Measurements from ENCODE around the gene CACNA1E. TPM values are rescaled to one million over a fixed set of nuclear protein-coding genes. Genes with fewer than 3 reads are reported as not detected.
"Not testable (repeated sequence)": the region's sequence is repeated elsewhere in the genome, so short reads cannot be mapped to it uniquely, and the experiment has no call there.

CACNA1E gene
- total RNA-seq, 1 donor from 2014 or later = 0.52 TPM

DNA sequence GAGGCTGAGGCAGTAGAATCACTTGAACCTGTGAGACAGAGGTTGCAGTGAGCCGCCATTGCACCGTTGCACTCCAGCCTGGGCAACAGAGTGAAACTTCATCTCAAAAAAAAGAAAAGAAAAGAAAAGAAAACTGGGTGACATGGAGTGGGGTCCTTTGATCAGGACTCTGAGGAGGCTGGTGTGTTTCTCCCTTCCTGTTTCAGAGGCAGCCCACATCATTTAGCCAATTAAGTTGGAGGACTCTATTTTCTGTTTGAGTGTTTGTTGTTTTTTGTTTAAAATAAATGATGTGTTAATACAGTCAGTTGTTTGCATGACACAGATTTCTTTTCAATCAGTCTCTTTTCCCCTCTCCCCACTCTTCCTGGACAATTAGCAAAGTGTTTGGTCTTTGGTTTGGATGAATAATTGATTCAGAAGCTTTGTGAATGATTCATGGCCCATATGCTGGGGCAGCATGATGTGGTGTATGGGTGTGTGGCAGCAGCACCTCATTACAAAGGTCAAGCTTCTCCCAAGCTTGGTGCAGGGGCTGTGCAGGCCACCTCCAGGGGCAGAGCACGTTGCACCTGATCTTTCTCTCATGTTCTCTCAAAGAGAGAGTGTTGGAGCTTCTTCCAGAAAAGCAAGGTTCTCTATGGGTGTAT is 48.8 kb downstream of the CACNA1E start:
- H3K27me3 ChIP-seq (ENCODE audit: control insufficient read depth in 3 of 3, insufficient read depth in 3 of 3, low read length in 3 of 3) = peaks cover 0 to 2% (median 0%) of the 10 kb centered on the region in 3 donors
- H3K9ac ChIP-seq (ENCODE audit: low read depth in 1 of 3, low read length in 3 of 3) = no peak overlapping the region
- no peaks in the 10 kb centered on the region for H3K4me1 ChIP-seq (ENCODE audit: control insufficient read depth in 3 of 3, insufficient read depth in 3 of 3, low read length in 3 of 3)
- H3K27ac ChIP-seq (ENCODE audit: low read depth, low read length) = no peak overlapping the region
- H3K36me3 ChIP-seq (ENCODE audit: control insufficient read depth in 3 of 3, insufficient read depth in 3 of 3, low read length in 3 of 3) = no peaks in the 10 kb centered on the region
- no peak overlapping the region for H3K4me3 ChIP-seq (ENCODE audit: low read length in 3 of 3)
- H3K9me3 ChIP-seq (ENCODE audit: control insufficient read depth in 3 of 3, low read length in 3 of 3) = no peaks in the 10 kb centered on the region

DNA sequence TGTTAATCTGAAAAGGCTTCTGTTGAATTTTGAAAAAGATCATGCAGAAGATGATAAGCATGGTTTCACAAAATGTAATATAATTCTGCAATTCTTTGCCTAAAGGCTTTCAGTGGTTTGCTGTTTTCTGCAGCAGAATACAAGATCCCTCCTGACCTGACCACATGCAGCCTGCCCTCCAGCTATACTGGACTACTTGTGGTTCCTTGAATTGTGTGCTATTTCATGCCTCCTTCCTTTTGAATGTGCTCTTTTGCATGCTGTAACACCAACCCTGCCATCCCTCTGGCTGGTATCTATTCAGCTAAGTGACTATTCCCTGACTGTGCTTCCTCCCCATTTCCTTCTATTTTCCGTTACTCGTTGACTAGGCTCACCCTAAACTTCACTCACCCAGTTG is 55.5 kb downstream of the CACNA1E start:
- no peak overlapping the region for H3K4me3 ChIP-seq (ENCODE audit: low read length in 3 of 3)
- H3K27ac ChIP-seq (ENCODE audit: low read depth, low read length) = no peak overlapping the region
- no peaks in the 10 kb centered on the region for H3K4me1 ChIP-seq (ENCODE audit: control insufficient read depth in 3 of 3, insufficient read depth in 3 of 3, low read length in 3 of 3)
- H3K9me3 ChIP-seq (ENCODE audit: control insufficient read depth in 3 of 3, low read length in 3 of 3) = no peaks in the 10 kb centered on the region
- peaks cover 0 to 19% (median 2%) of the 10 kb centered on the region in 3 donors for H3K27me3 ChIP-seq (ENCODE audit: control insufficient read depth in 3 of 3, insufficient read depth in 3 of 3, low read length in 3 of 3)
- no peaks in the 10 kb centered on the region for H3K36me3 ChIP-seq (ENCODE audit: control insufficient read depth in 3 of 3, insufficient read depth in 3 of 3, low read length in 3 of 3)
- no peak overlapping the region for H3K9ac ChIP-seq (ENCODE audit: low read depth in 1 of 3, low read length in 3 of 3)

DNA sequence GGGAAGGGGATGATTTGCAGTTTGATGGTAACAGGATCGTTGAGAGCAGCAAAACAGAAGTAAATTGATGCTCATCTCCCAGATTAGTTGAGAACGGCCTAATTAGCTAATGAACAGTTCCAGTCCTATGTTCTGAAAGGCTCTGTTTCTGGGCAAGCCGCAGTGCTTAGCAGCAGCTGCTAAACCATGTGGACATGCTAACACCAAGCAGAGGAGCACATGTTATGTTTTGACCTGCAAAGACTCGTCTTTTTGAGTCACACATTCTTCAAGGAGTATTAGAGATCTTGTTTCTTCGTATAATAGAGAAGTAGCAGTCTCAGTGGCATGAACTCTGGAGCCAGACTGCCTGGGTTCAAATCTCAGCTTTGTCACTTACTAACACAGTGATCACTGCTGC is 58.1 kb downstream of the CACNA1E start:
- Histone ChIP-seq H3K4me3 (ENCODE audit: low read length in 3 of 3) (no peak overlapping the region), H3K4me1 (ENCODE audit: control insufficient read depth in 3 of 3, insufficient read depth in 3 of 3, low read length in 3 of 3) (no peaks in the 10 kb centered on the region), H3K36me3 (ENCODE audit: control insufficient read depth in 3 of 3, insufficient read depth in 3 of 3, low read length in 3 of 3) (no peaks in the 10 kb centered on the region), H3K27ac (ENCODE audit: low read depth, low read length) (no peak overlapping the region), H3K9ac (ENCODE audit: low read depth in 1 of 3, low read length in 3 of 3) (no peak overlapping the region), H3K9me3 (ENCODE audit: control insufficient read depth in 3 of 3, low read length in 3 of 3) (no peaks in the 10 kb centered on the region), H3K27me3 (ENCODE audit: control insufficient read depth in 3 of 3, insufficient read depth in 3 of 3, low read length in 3 of 3) (peaks cover 8 to 35% (median 13%) of the 10 kb centered on the region in 3 donors)

DNA sequence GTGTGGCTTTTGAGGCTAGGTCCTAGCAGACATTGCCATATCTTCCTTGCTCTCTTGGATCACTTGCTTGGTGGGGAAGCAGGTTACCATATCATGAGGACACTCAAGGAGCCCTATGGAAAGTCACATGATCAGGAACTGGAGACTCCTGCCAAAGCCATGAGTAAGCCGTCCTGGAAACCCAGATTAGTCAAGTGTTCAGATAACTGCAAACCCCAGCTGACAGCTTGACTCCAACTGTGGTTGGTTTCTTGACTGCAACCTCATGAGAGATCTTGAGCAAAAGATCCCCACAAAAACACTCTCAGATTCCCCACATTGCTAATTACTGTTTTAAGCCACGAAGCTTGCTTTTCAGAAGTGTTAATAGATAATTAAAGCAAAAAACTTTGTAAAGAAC is 58.6 kb downstream of the CACNA1E start:
- Histone ChIP-seq H3K27me3 (ENCODE audit: control insufficient read depth in 3 of 3, insufficient read depth in 3 of 3, low read length in 3 of 3) (peaks cover 13 to 40% (median 16%) of the 10 kb centered on the region in 3 donors), H3K4me1 (ENCODE audit: control insufficient read depth in 3 of 3, insufficient read depth in 3 of 3, low read length in 3 of 3) (no peaks in the 10 kb centered on the region), H3K9me3 (ENCODE audit: control insufficient read depth in 3 of 3, low read length in 3 of 3) (no peaks in the 10 kb centered on the region), H3K27ac (ENCODE audit: low read depth, low read length) (no peak overlapping the region), H3K36me3 (ENCODE audit: control insufficient read depth in 3 of 3, insufficient read depth in 3 of 3, low read length in 3 of 3) (no peaks in the 10 kb centered on the region), H3K9ac (ENCODE audit: low read depth in 1 of 3, low read length in 3 of 3) (no peak overlapping the region), H3K4me3 (ENCODE audit: low read length in 3 of 3) (no peak overlapping the region)

DNA sequence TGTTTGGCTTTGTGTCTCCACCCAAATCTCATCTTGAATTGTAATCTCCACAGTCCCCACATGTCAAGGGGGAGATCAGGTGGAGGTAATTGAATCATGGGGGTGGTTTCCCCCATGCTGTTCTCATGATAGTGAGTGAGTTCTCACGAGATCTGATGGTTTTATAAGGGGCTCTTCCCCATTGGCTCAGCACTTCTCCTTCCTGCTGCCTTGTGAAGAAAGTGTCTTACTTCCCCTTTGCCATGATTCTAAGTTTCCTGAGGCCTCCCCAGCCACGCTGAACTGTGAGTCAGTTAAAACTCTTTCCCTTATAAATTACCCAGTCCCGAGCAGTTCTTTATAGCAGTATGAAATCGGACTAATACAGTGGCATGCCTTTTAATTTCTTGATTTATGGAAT is 59.1 kb downstream of the CACNA1E start:
- not testable (repeated sequence) for H3K9ac ChIP-seq (ENCODE audit: low read depth in 1 of 3, low read length in 3 of 3); H3K4me1 ChIP-seq (ENCODE audit: control insufficient read depth in 3 of 3, insufficient read depth in 3 of 3, low read length in 3 of 3); H3K27ac ChIP-seq (ENCODE audit: low read depth, low read length); H3K36me3 ChIP-seq (ENCODE audit: control insufficient read depth in 3 of 3, insufficient read depth in 3 of 3, low read length in 3 of 3); H3K9me3 ChIP-seq (ENCODE audit: control insufficient read depth in 3 of 3, low read length in 3 of 3); H3K4me3 ChIP-seq (ENCODE audit: low read length in 3 of 3)
- H3K27me3 ChIP-seq (ENCODE audit: control insufficient read depth in 3 of 3, insufficient read depth in 3 of 3, low read length in 3 of 3) = peaks cover 18 to 44% (median 20%) of the 10 kb centered on the region in 3 donors

DNA sequence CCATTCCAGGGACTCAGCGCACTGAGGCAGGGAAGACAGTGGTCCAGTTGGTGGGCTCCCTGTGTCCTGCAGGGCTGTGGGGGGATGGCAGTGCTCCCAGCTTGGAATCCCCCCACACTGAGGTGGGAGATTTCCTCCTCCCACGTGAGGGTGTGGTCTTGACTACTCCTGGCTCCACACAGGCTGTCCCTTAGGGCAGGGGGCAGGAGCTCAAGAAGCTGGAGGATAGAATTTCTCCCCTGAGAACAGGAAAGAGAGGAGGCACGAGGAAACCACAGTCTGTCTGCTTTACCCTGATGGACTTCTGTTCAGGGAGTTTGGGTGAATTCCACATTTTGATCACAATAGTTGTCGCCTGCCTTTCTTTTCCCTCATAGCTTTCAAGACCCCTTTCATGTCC is 62.1 kb downstream of the CACNA1E start:
- no peak overlapping the region for H3K9ac ChIP-seq (ENCODE audit: low read depth in 1 of 3, low read length in 3 of 3)
- no peaks in the 10 kb centered on the region for H3K4me1 ChIP-seq (ENCODE audit: control insufficient read depth in 3 of 3, insufficient read depth in 3 of 3, low read length in 3 of 3)
- no peaks in the 10 kb centered on the region for H3K9me3 ChIP-seq (ENCODE audit: control insufficient read depth in 3 of 3, low read length in 3 of 3)
- no peak overlapping the region for H3K4me3 ChIP-seq (ENCODE audit: low read length in 3 of 3)
- no peaks in the 10 kb centered on the region for H3K36me3 ChIP-seq (ENCODE audit: control insufficient read depth in 3 of 3, insufficient read depth in 3 of 3, low read length in 3 of 3)
- H3K27me3 ChIP-seq (ENCODE audit: control insufficient read depth in 3 of 3, insufficient read depth in 3 of 3, low read length in 3 of 3) = peaks cover 24 to 44% (median 30%) of the 10 kb centered on the region in 3 donors
- no peak overlapping the region for H3K27ac ChIP-seq (ENCODE audit: low read depth, low read length)

DNA sequence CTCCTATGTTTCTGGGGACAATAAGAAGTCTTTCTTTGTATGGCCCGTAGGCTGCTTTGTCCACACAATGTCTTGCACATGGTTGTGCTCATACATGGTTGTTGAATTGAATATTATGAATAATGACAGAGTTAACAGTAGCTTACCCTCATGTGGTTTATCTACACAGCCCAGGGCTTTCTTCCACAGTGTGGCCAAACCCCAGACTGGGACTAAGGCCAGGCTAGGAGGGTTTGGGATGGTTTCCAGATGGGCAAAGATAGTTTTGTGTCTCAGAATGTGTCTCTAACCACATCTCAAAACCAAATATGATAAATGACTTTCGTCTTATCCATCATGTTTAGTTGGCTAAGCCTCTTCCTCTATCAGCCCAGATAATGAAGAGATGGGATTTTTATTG is 65.2 kb downstream of the CACNA1E start:
- Histone ChIP-seq H3K27me3 (ENCODE audit: control insufficient read depth in 3 of 3, insufficient read depth in 3 of 3, low read length in 3 of 3) (peaks cover 24 to 40% (median 30%) of the 10 kb centered on the region in 3 donors), H3K27ac (ENCODE audit: low read depth, low read length) (no peak overlapping the region), H3K36me3 (ENCODE audit: control insufficient read depth in 3 of 3, insufficient read depth in 3 of 3, low read length in 3 of 3) (no peaks in the 10 kb centered on the region), H3K9me3 (ENCODE audit: control insufficient read depth in 3 of 3, low read length in 3 of 3) (no peaks in the 10 kb centered on the region), H3K9ac (ENCODE audit: low read depth in 1 of 3, low read length in 3 of 3) (no peak overlapping the region), H3K4me1 (ENCODE audit: control insufficient read depth in 3 of 3, insufficient read depth in 3 of 3, low read length in 3 of 3) (no peaks in the 10 kb centered on the region), H3K4me3 (ENCODE audit: low read length in 3 of 3) (no peak overlapping the region)

DNA sequence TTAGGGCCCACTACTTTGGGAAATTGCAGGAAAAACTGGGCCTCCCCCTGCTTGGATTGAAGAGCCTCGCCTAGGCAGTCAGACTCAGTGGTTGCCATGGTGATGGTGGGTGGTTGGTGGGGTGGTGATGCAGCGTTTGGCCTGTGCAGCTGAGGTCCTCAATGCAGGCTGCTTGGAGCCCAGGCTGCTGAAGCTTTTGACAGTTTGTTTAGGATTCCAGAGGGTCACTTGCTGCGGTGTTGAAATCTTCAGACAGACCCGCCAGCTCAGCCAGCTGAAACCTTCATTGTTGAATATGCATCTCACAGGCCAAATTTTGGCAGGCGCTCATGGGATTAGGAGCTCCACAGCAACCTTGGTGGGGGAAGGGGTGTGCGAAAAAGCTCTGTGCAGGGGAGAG is 67.9 kb downstream of the CACNA1E start:
- Histone ChIP-seq H3K4me3 (ENCODE audit: low read length in 3 of 3) (no peak overlapping the region), H3K27ac (ENCODE audit: low read depth, low read length) (no peak overlapping the region), H3K9me3 (ENCODE audit: control insufficient read depth in 3 of 3, low read length in 3 of 3) (no peaks in the 10 kb centered on the region), H3K27me3 (ENCODE audit: control insufficient read depth in 3 of 3, insufficient read depth in 3 of 3, low read length in 3 of 3) (peaks cover 15 to 26% (median 23%) of the 10 kb centered on the region in 3 donors), H3K4me1 (ENCODE audit: control insufficient read depth in 3 of 3, insufficient read depth in 3 of 3, low read length in 3 of 3) (no peaks in the 10 kb centered on the region), H3K9ac (ENCODE audit: low read depth in 1 of 3, low read length in 3 of 3) (no peak overlapping the region), H3K36me3 (ENCODE audit: control insufficient read depth in 3 of 3, insufficient read depth in 3 of 3, low read length in 3 of 3) (no peaks in the 10 kb centered on the region)

DNA sequence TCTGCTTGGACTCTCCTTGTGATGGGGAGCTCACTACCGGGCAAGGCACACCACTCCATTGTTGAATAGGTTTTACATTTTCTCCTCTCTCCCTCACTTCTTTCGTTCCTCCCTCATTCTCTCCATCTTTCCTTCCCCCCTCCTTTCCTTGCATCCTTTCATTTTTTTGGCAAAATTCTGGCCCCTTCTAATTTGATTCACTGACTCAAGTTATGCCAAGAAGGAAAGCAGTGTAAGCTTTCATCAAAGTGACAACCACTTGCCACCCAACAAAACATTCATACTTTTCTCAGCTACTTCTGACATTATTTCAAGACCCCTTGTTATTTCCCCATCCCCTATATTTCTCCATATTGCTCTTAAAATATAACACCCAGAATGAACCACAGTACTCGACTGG is 68.4 kb downstream of the CACNA1E start:
- Histone ChIP-seq H3K27me3 (ENCODE audit: control insufficient read depth in 3 of 3, insufficient read depth in 3 of 3, low read length in 3 of 3) (peaks cover 10 to 23% (median 19%) of the 10 kb centered on the region in 3 donors), H3K9ac (ENCODE audit: low read depth in 1 of 3, low read length in 3 of 3) (no peak overlapping the region)

DNA sequence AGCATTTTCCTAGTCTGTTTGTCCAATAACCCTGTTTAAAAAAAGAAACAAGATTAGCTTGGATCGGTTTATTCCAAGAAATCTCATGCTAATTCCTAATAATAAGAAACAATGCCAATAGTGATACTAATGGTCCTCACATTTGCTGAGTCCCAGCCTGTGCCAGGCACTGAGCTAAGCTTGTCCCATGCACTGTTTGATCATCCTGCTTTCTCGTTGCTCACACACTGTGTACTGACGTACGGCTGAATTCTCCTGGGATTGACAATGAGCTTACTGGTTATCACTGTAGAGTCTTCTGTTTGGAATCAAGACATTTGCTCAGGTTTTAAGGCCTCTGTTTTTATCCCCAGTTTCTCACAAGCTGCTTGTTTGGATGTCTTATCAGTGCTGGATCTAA is 71.1 kb downstream of the CACNA1E start:
- Histone ChIP-seq H3K9ac (ENCODE audit: low read depth in 1 of 3, low read length in 3 of 3) (no peak overlapping the region), H3K36me3 (ENCODE audit: control insufficient read depth in 3 of 3, insufficient read depth in 3 of 3, low read length in 3 of 3) (no peaks in the 10 kb centered on the region), H3K4me3 (ENCODE audit: low read length in 3 of 3) (no peak overlapping the region), H3K9me3 (ENCODE audit: control insufficient read depth in 3 of 3, low read length in 3 of 3) (no peaks in the 10 kb centered on the region), H3K27me3 (ENCODE audit: control insufficient read depth in 3 of 3, insufficient read depth in 3 of 3, low read length in 3 of 3) (peaks cover 0 to 12% (median 6%) of the 10 kb centered on the region in 3 donors), H3K27ac (ENCODE audit: low read depth, low read length) (no peak overlapping the region), H3K4me1 (ENCODE audit: control insufficient read depth in 3 of 3, insufficient read depth in 3 of 3, low read length in 3 of 3) (no peaks in the 10 kb centered on the region)

More for the DNA sequence above, 68.4 kb downstream of the CACNA1E start:
- H3K27ac ChIP-seq (ENCODE audit: low read depth, low read length) = no peak overlapping the region
- no peak overlapping the region for H3K4me3 ChIP-seq (ENCODE audit: low read length in 3 of 3)
- no peaks in the 10 kb centered on the region for H3K4me1 ChIP-seq (ENCODE audit: control insufficient read depth in 3 of 3, insufficient read depth in 3 of 3, low read length in 3 of 3)
- H3K9me3 ChIP-seq (ENCODE audit: control insufficient read depth in 3 of 3, low read length in 3 of 3) = no peaks in the 10 kb centered on the region
- no peaks in the 10 kb centered on the region for H3K36me3 ChIP-seq (ENCODE audit: control insufficient read depth in 3 of 3, insufficient read depth in 3 of 3, low read length in 3 of 3)
